Measurements from ENCODE around the gene POU2F3.

POU2F3 gene

DNA sequence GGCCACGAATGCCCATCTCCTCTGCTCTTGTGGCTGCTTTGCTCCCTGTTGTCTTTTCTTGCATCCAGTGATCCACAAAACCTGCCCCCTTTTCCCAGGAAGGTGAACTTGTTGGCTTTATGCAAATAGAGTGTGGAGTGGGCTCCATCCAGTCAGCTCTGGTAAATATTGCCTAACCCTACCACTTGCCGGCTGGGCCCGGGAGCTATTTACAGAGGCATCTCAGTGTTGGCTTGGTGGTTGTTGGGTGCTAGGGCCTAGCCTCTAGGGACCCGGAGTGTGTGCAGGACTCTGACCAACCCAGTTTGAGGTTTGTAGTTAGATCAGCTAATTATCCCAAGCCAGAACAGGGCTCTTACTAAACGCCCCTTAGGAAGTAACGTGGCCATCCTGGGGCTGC lies 44.3 kb downstream of the POU2F3 start:
- Histone ChIP-seq H3K4me1 (ENCODE audit: insufficient read depth, low read length, severe bottlenecking) (no peaks in the 10 kb centered on the region), H3K36me3 (ENCODE audit: insufficient read depth, low read length) (no peaks in the 10 kb centered on the region; the same call in 1 of the 2 replicates), H4K20me1 (ENCODE audit: insufficient read depth, low read length) (no peaks in the 10 kb centered on the region), H3K9ac (ENCODE audit: low read length) (no peak overlapping the region), H3K27ac (ENCODE audit: low read depth, low read length, poor library complexity, severe bottlenecking) (no peak overlapping the region), H3K4me2 (ENCODE audit: low read length) (no peak overlapping the region), H2AFZ (ENCODE audit: low read length) (no peak overlapping the region), H3K9me2 (ENCODE audit: low read depth, low read length) (no peaks in the 10 kb centered on the region), H3F3A (ENCODE audit: insufficient read depth, low read length) (no peaks in the 10 kb centered on the region), H3K4me3 (ENCODE audit: low read depth, low read length, poor library complexity, severe bottlenecking) (no peak overlapping the region), H3K27me3 (ENCODE audit: insufficient read depth, low read length) (no peaks in the 10 kb centered on the region), H3K79me2 (ENCODE audit: insufficient read depth, low read length) (no peaks in the 10 kb centered on the region), H3K9me3 (ENCODE audit: low read length) (no peaks in the 10 kb centered on the region)
- TF ChIP-seq EZH2 (IDR thresholded peaks at IDR 0.05; ENCODE audit: borderline replicate concordance, low read length): no peak
- TF ChIP-seq, protein P1, sequence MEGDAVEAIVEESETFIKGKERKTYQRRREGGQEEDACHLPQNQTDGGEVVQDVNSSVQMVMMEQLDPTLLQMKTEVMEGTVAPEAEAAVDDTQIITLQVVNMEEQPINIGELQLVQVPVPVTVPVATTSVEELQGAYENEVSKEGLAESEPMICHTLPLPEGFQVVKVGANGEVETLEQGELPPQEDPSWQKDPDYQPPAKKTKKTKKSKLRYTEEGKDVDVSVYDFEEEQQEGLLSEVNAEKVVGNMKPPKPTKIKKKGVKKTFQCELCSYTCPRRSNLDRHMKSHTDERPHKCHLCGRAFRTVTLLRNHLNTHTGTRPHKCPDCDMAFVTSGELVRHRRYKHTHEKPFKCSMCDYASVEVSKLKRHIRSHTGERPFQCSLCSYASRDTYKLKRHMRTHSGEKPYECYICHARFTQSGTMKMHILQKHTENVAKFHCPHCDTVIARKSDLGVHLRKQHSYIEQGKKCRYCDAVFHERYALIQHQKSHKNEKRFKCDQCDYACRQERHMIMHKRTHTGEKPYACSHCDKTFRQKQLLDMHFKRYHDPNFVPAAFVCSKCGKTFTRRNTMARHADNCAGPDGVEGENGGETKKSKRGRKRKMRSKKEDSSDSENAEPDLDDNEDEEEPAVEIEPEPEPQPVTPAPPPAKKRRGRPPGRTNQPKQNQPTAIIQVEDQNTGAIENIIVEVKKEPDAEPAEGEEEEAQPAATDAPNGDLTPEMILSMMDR (IDR thresholded peaks at IDR 0.05; ENCODE audit: low read length): no peak

DNA sequence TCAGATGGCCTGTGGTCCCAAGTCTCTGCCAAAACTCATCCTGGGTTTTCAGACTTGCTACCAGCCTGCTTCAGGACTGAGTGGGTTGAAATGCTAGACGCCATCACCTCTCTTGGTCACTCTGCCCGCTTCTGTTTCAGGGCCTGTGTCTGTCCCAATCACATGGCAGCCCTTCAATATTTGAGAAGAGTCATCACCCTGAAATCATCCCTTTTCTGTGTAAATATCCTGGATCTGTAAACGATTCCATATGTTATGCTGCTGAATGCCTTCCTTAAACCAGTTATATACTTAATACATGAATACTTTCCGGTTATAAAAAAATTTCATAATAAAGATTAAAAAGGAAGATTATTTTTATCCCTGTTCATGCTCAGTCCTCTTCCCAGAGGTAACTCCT lies 45.3 kb downstream of the POU2F3 start:
- Histone ChIP-seq H3K4me1 (ENCODE audit: insufficient read depth, low read length, severe bottlenecking) (no peaks in the 10 kb centered on the region), H3F3A (ENCODE audit: insufficient read depth, low read length) (no peaks in the 10 kb centered on the region), H3K36me3 (ENCODE audit: insufficient read depth, low read length) (no peaks in the 10 kb centered on the region; the same call in 1 of the 2 replicates), H2AFZ (ENCODE audit: low read length) (no peak overlapping the region), H3K9ac (ENCODE audit: low read length) (no peak overlapping the region), H3K4me3 (ENCODE audit: low read depth, low read length, poor library complexity, severe bottlenecking) (no peak overlapping the region), H3K27me3 (ENCODE audit: insufficient read depth, low read length) (no peaks in the 10 kb centered on the region), H3K9me3 (ENCODE audit: low read length) (no peaks in the 10 kb centered on the region), H3K4me2 (ENCODE audit: low read length) (no peak overlapping the region), H4K20me1 (ENCODE audit: insufficient read depth, low read length) (no peaks in the 10 kb centered on the region), H3K9me2 (ENCODE audit: low read depth, low read length) (no peaks in the 10 kb centered on the region), H3K27ac (ENCODE audit: low read depth, low read length, poor library complexity, severe bottlenecking) (no peak overlapping the region), H3K79me2 (ENCODE audit: insufficient read depth, low read length) (no peaks in the 10 kb centered on the region)
- no peak for TF ChIP-seq EZH2 (IDR thresholded peaks at IDR 0.05; ENCODE audit: borderline replicate concordance, low read length)
- TF ChIP-seq, protein P1 (IDR thresholded peaks at IDR 0.05; ENCODE audit: low read length): no peak

DNA sequence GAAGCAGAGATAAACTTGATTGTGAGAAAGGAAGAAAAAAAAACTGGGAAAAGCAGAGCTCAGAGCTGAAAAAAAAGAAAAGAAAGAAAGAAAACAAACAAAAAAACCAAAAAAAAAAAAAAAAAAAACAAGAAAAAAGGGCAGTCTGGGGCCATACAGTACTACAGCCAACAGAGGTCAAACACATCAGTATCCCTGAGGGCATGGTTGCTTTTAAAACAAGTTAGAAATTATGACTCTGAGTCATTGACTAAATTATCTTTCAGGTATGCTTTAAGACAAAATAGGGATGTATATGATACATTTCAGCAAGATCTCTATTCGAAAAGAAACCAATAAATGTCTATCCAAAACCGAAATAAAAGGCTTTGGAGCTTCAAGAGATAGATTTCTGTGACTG lies 48.1 kb downstream of the POU2F3 start:
- Histone ChIP-seq H4K20me1 (ENCODE audit: insufficient read depth, low read length) (no peaks in the 10 kb centered on the region), H3K9me2 (ENCODE audit: low read depth, low read length) (no peaks in the 10 kb centered on the region), H3K27ac (ENCODE audit: low read depth, low read length, poor library complexity, severe bottlenecking) (no peak overlapping the region), H3K79me2 (ENCODE audit: insufficient read depth, low read length) (no peaks in the 10 kb centered on the region), H3F3A (ENCODE audit: insufficient read depth, low read length) (no peaks in the 10 kb centered on the region), H3K4me1 (ENCODE audit: insufficient read depth, low read length, severe bottlenecking) (no peaks in the 10 kb centered on the region), H3K36me3 (ENCODE audit: insufficient read depth, low read length) (no peaks in the 10 kb centered on the region; the same call in 1 of the 2 replicates), H3K9me3 (ENCODE audit: low read length) (no peaks in the 10 kb centered on the region), H3K27me3 (ENCODE audit: insufficient read depth, low read length) (no peaks in the 10 kb centered on the region), H3K4me3 (ENCODE audit: low read depth, low read length, poor library complexity, severe bottlenecking) (no peak overlapping the region), H3K9ac (ENCODE audit: low read length) (no peak overlapping the region), H3K4me2 (ENCODE audit: low read length) (no peak overlapping the region), H2AFZ (ENCODE audit: low read length) (no peak overlapping the region)
- TF ChIP-seq, protein P1 (IDR thresholded peaks at IDR 0.05; ENCODE audit: low read length): no peak

Measured in OCI-LY1 (cell line).